IMR-90 (cell line): ENCODE data around the gene RCAN2. TPM values are rescaled to one million over a fixed set of nuclear protein-coding genes. Genes with fewer than 3 reads are reported as not detected.

Experiments
- ATAC-seq: fragments of 200-7000 bp; cut with Tn5 transposase; 2 replicates; pipeline ENCODE4 v1.9.1; 2020; ENCODE audit warnings: low read depth, mild to moderate bottlenecking, moderate library complexity
- BruUV-seq: library from RNA; stranded (reverse); fragments of 400-500 nt; replicated peaks from 2 replicates; lab custom pipeline; 2021; lab: Mats Ljungman, UMichigan
- CTCF ChIA-PET: fragments of 300-600 bp; formaldehyde crosslinking; extraction: SDS; loops from one replicate; lab custom pipeline; 2021; ENCODE audit warnings: antibody characterized with exemption; lab: Yijun Ruan, JAX
- POLR2A ChIA-PET: fragments of 300-600 bp; sonication (Branson Sonifier 250); formaldehyde crosslinking; loops from one replicate; lab custom pipeline; 2022; ENCODE audit warnings: antibody characterized with exemption; ENCODE audit not compliant: unreplicated experiment; lab: Charles Lee
- DNase-seq: peaks from one replicate; pipeline ENCODE4 v3.0.0; 2013
- H2AFZ ChIP-seq: replicated peaks from 2 replicates; pipeline ENCODE3; 2013; ENCODE audit warnings: low read length, mild to moderate bottlenecking; ENCODE audit not compliant: poor library complexity
- H2AK5ac ChIP-seq: 2 replicates; pipeline ENCODE4 v1.6.1; 2013; ENCODE audit warnings: low read depth, low read length, inconsistent platforms
- H2AK9ac ChIP-seq: replicated peaks from 2 replicates; pipeline ENCODE3; 2013; ENCODE audit warnings: mild to moderate bottlenecking, low read depth, low read length, moderate library complexity; ENCODE audit not compliant: poor library complexity
- H2BK120ac ChIP-seq: 2 replicates; pipeline ENCODE4 v1.6.1; 2013; ENCODE audit warnings: low read depth, low read length, inconsistent platforms
- H2BK15ac ChIP-seq: 3 replicates; pipeline ENCODE4 v1.6.1; 2013; ENCODE audit warnings: low read depth, low read length, inconsistent platforms
- H2BK20ac ChIP-seq: 2 replicates; pipeline ENCODE4 v1.6.1; 2013; ENCODE audit warnings: low read depth, mild to moderate bottlenecking, inconsistent platforms, low read length, moderate library complexity
- H2BK5ac ChIP-seq: 2 replicates; pipeline ENCODE4 v1.6.1; 2013; ENCODE audit warnings: mild to moderate bottlenecking, low read depth, low read length, inconsistent platforms; ENCODE audit not compliant: poor library complexity, severe bottlenecking
- H3K14ac ChIP-seq: replicated peaks from 2 replicates; pipeline ENCODE4 v1.6.1; 2013; ENCODE audit warnings: low read depth, low read length, inconsistent platforms
- H3K18ac ChIP-seq: 2 replicates; pipeline ENCODE4 v1.6.1; 2013; ENCODE audit warnings: low read depth, low read length, control low read depth
- H3K23ac ChIP-seq: 2 replicates; pipeline ENCODE4 v1.6.1; 2013; ENCODE audit warnings: low read depth, low read length, inconsistent platforms
- H3K27ac ChIP-seq: 2 replicates; pipeline ENCODE4 v1.5.1; 2013; ENCODE audit warnings: mild to moderate bottlenecking, control low read depth, low read length; ENCODE audit not compliant: insufficient read depth
- H3K27me3 ChIP-seq: 2 replicates; pipeline ENCODE4 v1.6.1; 2013; ENCODE audit warnings: low read length; ENCODE audit not compliant: control insufficient read depth, insufficient read depth
- H3K36me3 ChIP-seq: 2 replicates; pipeline ENCODE4 v1.6.1; 2013; ENCODE audit warnings: low read length, mixed read lengths; ENCODE audit not compliant: control insufficient read depth, insufficient read depth
- H3K4ac ChIP-seq: 2 replicates; pipeline ENCODE4 v1.6.1; 2013; ENCODE audit warnings: low read depth, low read length, inconsistent platforms
- H3K4me1 ChIP-seq: 2 replicates; pipeline ENCODE4 v1.6.1; 2013; ENCODE audit warnings: low read length, mixed read lengths; ENCODE audit not compliant: control insufficient read depth, insufficient read depth
- H3K4me2 ChIP-seq: 2 replicates; pipeline ENCODE4 v1.6.1; 2013; ENCODE audit warnings: low read depth, mild to moderate bottlenecking, control low read depth, low read length, moderate library complexity
- H3K4me3 ChIP-seq: 2 replicates; pipeline ENCODE4 v1.5.1; 2013; ENCODE audit warnings: low read depth, mild to moderate bottlenecking, control low read depth, low read length, moderate library complexity; ENCODE audit not compliant: insufficient read depth
- H3K56ac ChIP-seq: 2 replicates; pipeline ENCODE4 v1.6.1; 2013; ENCODE audit warnings: low read length, inconsistent platforms; ENCODE audit not compliant: insufficient read depth; ENCODE audit errors: extremely low read depth
- H3K79me1 ChIP-seq, 2 experiments: 2 replicates each; pipeline ENCODE4 v1.6.1; 2013; ENCODE audit warnings: low read length in 2 of 2, inconsistent platforms in 1 of 2, low read depth in 1 of 2
- H3K9ac ChIP-seq: 2 replicates; pipeline ENCODE4 v1.6.1; 2013; ENCODE audit warnings: low read depth, low read length, control low read depth
- H3K9me1 ChIP-seq: 2 replicates; pipeline ENCODE4 v1.6.1; 2013; ENCODE audit warnings: low read length, inconsistent platforms; ENCODE audit not compliant: insufficient read depth
- H3K9me3 ChIP-seq: 2 replicates; pipeline ENCODE4 v1.6.1; 2013; ENCODE audit warnings: low read length; ENCODE audit not compliant: control insufficient read depth, insufficient read depth
- H4K20me1 ChIP-seq: 2 replicates; pipeline ENCODE4 v1.6.1; 2013; ENCODE audit warnings: low read length, inconsistent platforms; ENCODE audit not compliant: insufficient read depth
- H4K5ac ChIP-seq: 2 replicates; pipeline ENCODE4 v1.6.1; 2013; ENCODE audit warnings: mild to moderate bottlenecking, low read depth, low read length, control low read depth
- H4K8ac ChIP-seq, 2 experiments: 2 replicates each; pipeline ENCODE4 v1.6.1; 2013; ENCODE audit warnings: low read depth in 2 of 2, low read length in 2 of 2, control low read depth in 1 of 2, inconsistent platforms in 1 of 2
- H4K91ac ChIP-seq: 2 replicates; pipeline ENCODE4 v1.6.1; 2013; ENCODE audit warnings: low read depth, low read length, inconsistent platforms; ENCODE audit not compliant: insufficient read depth
- BHLHE40 ChIP-seq: fragments of 150-350 bp; IDR thresholded peaks from 2 replicates; pipeline ENCODE4 v1.6.1; 2016; ENCODE audit warnings: mild to moderate bottlenecking, low read depth, low read length
- CEBPB ChIP-seq: IDR thresholded peaks from 2 replicates; pipeline ENCODE4 v1.6.1; 2012; ENCODE audit warnings: low read depth, low read length, improper control_type of control experiment
- FOS ChIP-seq: fragments of 150-350 bp; IDR thresholded peaks from 2 replicates; pipeline ENCODE4 v1.6.1; 2016; ENCODE audit warnings: low read depth, low read length
- MAZ ChIP-seq: IDR thresholded peaks from 2 replicates; pipeline ENCODE4 v1.6.1; 2012; ENCODE audit warnings: low read depth, mild to moderate bottlenecking, low read length, improper control_type of control experiment, moderate library complexity, borderline replicate concordance
- MXI1 ChIP-seq: IDR thresholded peaks from 2 replicates; pipeline ENCODE4 v1.6.1; 2012; ENCODE audit warnings: low read depth, mild to moderate bottlenecking, low read length, moderate library complexity, borderline replicate concordance
- NFE2L2 ChIP-seq: fragments of 150-350 bp; IDR thresholded peaks from 2 replicates; pipeline ENCODE4 v1.6.1; 2016; ENCODE audit warnings: low read depth, mild to moderate bottlenecking, low read length
- POLR2A ChIP-seq: IDR thresholded peaks from 2 replicates; pipeline ENCODE4 v1.6.1; 2012; ENCODE audit warnings: mild to moderate bottlenecking, low read depth, low read length
- RCOR1 ChIP-seq: IDR thresholded peaks from 2 replicates; pipeline ENCODE4 v1.6.1; 2012; ENCODE audit warnings: mild to moderate bottlenecking, low read length, improper control_type of control experiment; ENCODE audit not compliant: insufficient replicate concordance
- WGBS, 2 experiments: methylation state at CpG; one replicate each; pipeline versions ENCODE4 v1.1.5 to v1.1.7; 2013; ENCODE audit warnings: missing lambda C conversion rate in 2 of 2; ENCODE audit not compliant: insufficient read length in 1 of 2; ENCODE audit errors: extremely low coverage in 2 of 2; 5-methylcytosine and 5-hydroxymethylcytosine counted together
- dilution Hi-C: fragments of 300-500 bp; cut with HindIII; formaldehyde crosslinking; loops from one replicate; pipeline ENCODE4 v1.14.3; 2018; ENCODE audit warnings: low sequenced_read_pairs; ENCODE audit not compliant: unreplicated experiment
- in situ Hi-C: fragments of 300-500 bp; cut with MboI; formaldehyde crosslinking; loops from 3 replicates; pipeline ENCODE4 v1.14.3; 2019; ENCODE audit warnings: low sequenced_read_pairs, inconsistent platforms, mixed read lengths
- intact Hi-C: fragments of 100-400 bp; cut with micrococcal nuclease; formaldehyde crosslinking; loops from 2 replicates; pipeline ENCODE4 v1.10.0; 2022
- polyA plus RNA-seq, 3 experiments: library from polyadenylated mRNA; depleted of rRNA; stranded (reverse); fragments of >200 nt; gene quantifications; 2 replicates each; pipeline ENCODE4 v1.2.3, GENCODE V29; 2012; ENCODE audit warnings: low replicate concordance in 1 of 3
- total RNA-seq: library from RNA; depleted of rRNA; stranded (reverse); fragments of >200 nt; gene quantifications from 2 replicates; pipeline ENCODE4 v1.2.3, GENCODE V29; 2012
- TF ChIP-seq, protein P1 (sequence below): fragments of 150-350 bp; IDR thresholded peaks from 2 replicates; pipeline ENCODE4 v1.6.1; 2016; ENCODE audit warnings: low read depth, mild to moderate bottlenecking, low read length, moderate library complexity, borderline replicate concordance
- TF ChIP-seq, protein P2 (sequence below): conservative IDR thresholded peaks from 2 replicates; pipeline ENCODE4 v1.5.1; 2012; ENCODE audit warnings: mild to moderate bottlenecking, low read depth, low read length, improper control_type of control experiment
- TF ChIP-seq, protein P3 (sequence below): fragments of 150-350 bp; IDR thresholded peaks from 2 replicates; pipeline ENCODE4 v1.6.1; 2017; ENCODE audit warnings: mild to moderate bottlenecking, antibody characterized with exemption, low read length, low read depth

RCAN2 gene
- total and polyA plus RNA-seq, 2 of the 4 experiments (the other 2 are of a cell fraction) = 1.3 to 1.8 TPM

DNA sequence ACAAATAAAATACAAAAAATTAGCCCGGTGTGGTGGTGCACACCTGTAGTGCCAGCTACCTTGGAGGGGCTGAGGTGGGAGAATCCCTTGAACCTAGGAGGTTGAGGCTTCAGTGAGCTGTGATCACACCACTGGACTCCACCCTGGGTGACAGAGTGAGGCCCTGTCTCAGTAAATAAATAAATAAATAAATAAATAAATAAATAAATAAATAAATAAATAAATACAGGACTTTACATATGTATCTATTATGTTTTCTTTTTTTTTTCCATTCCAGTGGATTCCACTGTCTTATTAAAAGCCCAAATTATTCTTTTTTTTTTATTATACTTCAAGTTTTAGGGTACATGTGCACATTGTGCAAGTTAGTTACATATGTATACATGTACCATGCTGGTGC lies 279.3 kb downstream of the RCAN2 start:
- Histone ChIP-seq H4K91ac (no peak overlapping the region), H3K27me3 (no peaks in the 10 kb centered on the region), H2AFZ (no peak overlapping the region), H2BK120ac (no peak overlapping the region), H3K27ac (no peak overlapping the region), H3K36me3 (no peaks in the 10 kb centered on the region), H2BK15ac (no peak overlapping the region), H3K4me1 (no peaks in the 10 kb centered on the region), H3K4me2 (no peak overlapping the region), H3K79me1 (no peaks in the 10 kb centered on the region), H3K4ac (no peak overlapping the region), H4K20me1 (no peaks in the 10 kb centered on the region), H2BK20ac (no peak overlapping the region), H3K56ac (no peak overlapping the region), H2AK5ac (no peak overlapping the region), H3K9me3 (no peaks in the 10 kb centered on the region), H3K9ac (no peak overlapping the region), H4K5ac (no peak overlapping the region), H3K18ac (no peak overlapping the region), H3K23ac (no peak overlapping the region), H3K4me3 (no peak overlapping the region), H2AK9ac (no peak overlapping the region), H3K14ac (no peak overlapping the region), H2BK5ac (no peak overlapping the region), H4K8ac (no peak overlapping the region), H3K9me1 (no peaks in the 10 kb centered on the region)
- no CpG with 5 or more reads among the region's 1 CpG for WGBS, 2 experiments
- CTCF ChIA-PET = no interaction called here
- POLR2A ChIA-PET = no interaction called here
- TF ChIP-seq, protein P1, sequence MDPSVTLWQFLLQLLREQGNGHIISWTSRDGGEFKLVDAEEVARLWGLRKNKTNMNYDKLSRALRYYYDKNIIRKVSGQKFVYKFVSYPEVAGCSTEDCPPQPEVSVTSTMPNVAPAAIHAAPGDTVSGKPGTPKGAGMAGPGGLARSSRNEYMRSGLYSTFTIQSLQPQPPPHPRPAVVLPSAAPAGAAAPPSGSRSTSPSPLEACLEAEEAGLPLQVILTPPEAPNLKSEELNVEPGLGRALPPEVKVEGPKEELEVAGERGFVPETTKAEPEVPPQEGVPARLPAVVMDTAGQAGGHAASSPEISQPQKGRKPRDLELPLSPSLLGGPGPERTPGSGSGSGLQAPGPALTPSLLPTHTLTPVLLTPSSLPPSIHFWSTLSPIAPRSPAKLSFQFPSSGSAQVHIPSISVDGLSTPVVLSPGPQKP = no peak
- TF ChIP-seq MXI1 (no peak), BHLHE40 (no peak), RCOR1 (no peak), MAZ (no peak), FOS (no peak), NFE2L2 (no peak), POLR2A (no peak), CEBPB (no peak)
- TF ChIP-seq, protein P2, sequence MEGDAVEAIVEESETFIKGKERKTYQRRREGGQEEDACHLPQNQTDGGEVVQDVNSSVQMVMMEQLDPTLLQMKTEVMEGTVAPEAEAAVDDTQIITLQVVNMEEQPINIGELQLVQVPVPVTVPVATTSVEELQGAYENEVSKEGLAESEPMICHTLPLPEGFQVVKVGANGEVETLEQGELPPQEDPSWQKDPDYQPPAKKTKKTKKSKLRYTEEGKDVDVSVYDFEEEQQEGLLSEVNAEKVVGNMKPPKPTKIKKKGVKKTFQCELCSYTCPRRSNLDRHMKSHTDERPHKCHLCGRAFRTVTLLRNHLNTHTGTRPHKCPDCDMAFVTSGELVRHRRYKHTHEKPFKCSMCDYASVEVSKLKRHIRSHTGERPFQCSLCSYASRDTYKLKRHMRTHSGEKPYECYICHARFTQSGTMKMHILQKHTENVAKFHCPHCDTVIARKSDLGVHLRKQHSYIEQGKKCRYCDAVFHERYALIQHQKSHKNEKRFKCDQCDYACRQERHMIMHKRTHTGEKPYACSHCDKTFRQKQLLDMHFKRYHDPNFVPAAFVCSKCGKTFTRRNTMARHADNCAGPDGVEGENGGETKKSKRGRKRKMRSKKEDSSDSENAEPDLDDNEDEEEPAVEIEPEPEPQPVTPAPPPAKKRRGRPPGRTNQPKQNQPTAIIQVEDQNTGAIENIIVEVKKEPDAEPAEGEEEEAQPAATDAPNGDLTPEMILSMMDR = no peak
- TF ChIP-seq, protein P3, sequence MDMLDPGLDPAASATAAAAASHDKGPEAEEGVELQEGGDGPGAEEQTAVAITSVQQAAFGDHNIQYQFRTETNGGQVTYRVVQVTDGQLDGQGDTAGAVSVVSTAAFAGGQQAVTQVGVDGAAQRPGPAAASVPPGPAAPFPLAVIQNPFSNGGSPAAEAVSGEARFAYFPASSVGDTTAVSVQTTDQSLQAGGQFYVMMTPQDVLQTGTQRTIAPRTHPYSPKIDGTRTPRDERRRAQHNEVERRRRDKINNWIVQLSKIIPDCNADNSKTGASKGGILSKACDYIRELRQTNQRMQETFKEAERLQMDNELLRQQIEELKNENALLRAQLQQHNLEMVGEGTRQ = no peak
- no TSS peak for BruUV-seq
- in situ Hi-C loops (no loop called here), intact Hi-C loops (no loop called here), dilution Hi-C loops (no loop called here)
- no peak for ATAC-seq
- no peak for DNase-seq
